PC-3 (cell line): ENCODE data around the gene FAM72B.
"Not testable (repeated sequence)": the region's sequence is repeated elsewhere in the genome, so short reads cannot be mapped to it uniquely, and the experiment has no call there.

ENCODE experiments used
- CTCF ChIP-seq: fragments of 300-600 bp; sonication (generic); conservative IDR thresholded peaks from 2 replicates; pipeline ENCODE4 v1.5.1; 2017; ENCODE audit warnings: antibody characterized with exemption, low read depth, mild to moderate bottlenecking, low read length
- EZH2 ChIP-seq: fragments of 300-600 bp; sonication (generic); IDR thresholded peaks from one replicate; pipeline ENCODE4 v1.6.1; 2017; ENCODE audit warnings: antibody characterized with exemption, mild to moderate bottlenecking, low read length; ENCODE audit not compliant: unreplicated experiment
- EZH2phosphoT487 ChIP-seq: fragments of 300-600 bp; sonication (generic); IDR thresholded peaks from 2 replicates; pipeline ENCODE4 v1.6.1; 2018; ENCODE audit warnings: mild to moderate bottlenecking, antibody characterized with exemption, low read length, borderline replicate concordance

- TF ChIP-seq EZH2, CTCF, EZH2phosphoT487: not testable (repeated sequence)
Measured at GRCh38 chr1:121215699-121216417, 31.7 kb upstream of the FAM72B start.
